ENCODE data around the gene PRR35.

DNA sequence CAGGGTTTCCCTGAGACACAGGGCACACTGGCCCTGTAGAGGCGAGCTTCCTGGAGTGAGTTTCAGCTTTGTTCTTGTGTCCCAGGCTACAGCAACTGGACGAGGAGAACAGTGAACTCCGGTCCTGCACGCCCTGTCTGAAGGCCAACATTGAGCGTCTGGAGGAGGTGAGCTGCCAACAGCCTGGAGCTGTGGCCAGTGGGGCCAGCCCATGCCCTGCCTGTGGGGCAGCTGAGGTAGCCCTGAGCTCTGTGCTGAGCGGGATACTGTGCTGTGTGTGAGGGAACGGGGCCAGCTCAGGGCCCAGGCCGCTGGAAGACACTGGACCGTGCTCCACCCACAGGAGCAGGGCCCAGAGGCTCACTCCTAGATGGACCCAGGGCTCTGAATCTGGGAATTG, 41.3 kb upstream of the PRR35 start:
- TF ChIP-seq, protein P1, sequence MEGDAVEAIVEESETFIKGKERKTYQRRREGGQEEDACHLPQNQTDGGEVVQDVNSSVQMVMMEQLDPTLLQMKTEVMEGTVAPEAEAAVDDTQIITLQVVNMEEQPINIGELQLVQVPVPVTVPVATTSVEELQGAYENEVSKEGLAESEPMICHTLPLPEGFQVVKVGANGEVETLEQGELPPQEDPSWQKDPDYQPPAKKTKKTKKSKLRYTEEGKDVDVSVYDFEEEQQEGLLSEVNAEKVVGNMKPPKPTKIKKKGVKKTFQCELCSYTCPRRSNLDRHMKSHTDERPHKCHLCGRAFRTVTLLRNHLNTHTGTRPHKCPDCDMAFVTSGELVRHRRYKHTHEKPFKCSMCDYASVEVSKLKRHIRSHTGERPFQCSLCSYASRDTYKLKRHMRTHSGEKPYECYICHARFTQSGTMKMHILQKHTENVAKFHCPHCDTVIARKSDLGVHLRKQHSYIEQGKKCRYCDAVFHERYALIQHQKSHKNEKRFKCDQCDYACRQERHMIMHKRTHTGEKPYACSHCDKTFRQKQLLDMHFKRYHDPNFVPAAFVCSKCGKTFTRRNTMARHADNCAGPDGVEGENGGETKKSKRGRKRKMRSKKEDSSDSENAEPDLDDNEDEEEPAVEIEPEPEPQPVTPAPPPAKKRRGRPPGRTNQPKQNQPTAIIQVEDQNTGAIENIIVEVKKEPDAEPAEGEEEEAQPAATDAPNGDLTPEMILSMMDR (IDR thresholded peaks at IDR 0.05 in 4 of 5, conservative IDR thresholded peaks at IDR 0.05 in 1 of 5): no peak
- no peak for TF ChIP-seq POLR2A (IDR thresholded peaks at IDR 0.05)

Data from gastrocnemius medialis (tissue), 4 donors.